Right lobe of liver (tissue), 4 donors: ENCODE results near the gene IDS.
"Not testable (repeated sequence)": the region's sequence is repeated elsewhere in the genome, so short reads cannot be mapped to it uniquely, and the experiment has no call there.

Source experiments
- POLR2A ChIP-seq: fragments of 450-650 bp; IDR thresholded peaks from one replicate; pipeline ENCODE4 v1.6.1; 2017; ENCODE audit warnings: antibody characterized with exemption, mild to moderate bottlenecking
- TF ChIP-seq, protein P1 (sequence below), 4 donors: fragments of 200-600 bp in 3 of 4; fragments of 450-650 bp in 1 of 4; IDR thresholded peaks; one replicate each; pipeline versions ENCODE4 v1.5.1 to v1.8.0; 2016 to 2022; ENCODE audit warnings: antibody characterized with exemption in 4 of 4, mild to moderate bottlenecking in 2 of 4
- donor health status: DM: no; HTN: no; CAD: no.
- donor health status: DM: no; HTN: no; CAD: no.
- donor health status: DM: no; HTN: yes; CAD: no.

DNA sequence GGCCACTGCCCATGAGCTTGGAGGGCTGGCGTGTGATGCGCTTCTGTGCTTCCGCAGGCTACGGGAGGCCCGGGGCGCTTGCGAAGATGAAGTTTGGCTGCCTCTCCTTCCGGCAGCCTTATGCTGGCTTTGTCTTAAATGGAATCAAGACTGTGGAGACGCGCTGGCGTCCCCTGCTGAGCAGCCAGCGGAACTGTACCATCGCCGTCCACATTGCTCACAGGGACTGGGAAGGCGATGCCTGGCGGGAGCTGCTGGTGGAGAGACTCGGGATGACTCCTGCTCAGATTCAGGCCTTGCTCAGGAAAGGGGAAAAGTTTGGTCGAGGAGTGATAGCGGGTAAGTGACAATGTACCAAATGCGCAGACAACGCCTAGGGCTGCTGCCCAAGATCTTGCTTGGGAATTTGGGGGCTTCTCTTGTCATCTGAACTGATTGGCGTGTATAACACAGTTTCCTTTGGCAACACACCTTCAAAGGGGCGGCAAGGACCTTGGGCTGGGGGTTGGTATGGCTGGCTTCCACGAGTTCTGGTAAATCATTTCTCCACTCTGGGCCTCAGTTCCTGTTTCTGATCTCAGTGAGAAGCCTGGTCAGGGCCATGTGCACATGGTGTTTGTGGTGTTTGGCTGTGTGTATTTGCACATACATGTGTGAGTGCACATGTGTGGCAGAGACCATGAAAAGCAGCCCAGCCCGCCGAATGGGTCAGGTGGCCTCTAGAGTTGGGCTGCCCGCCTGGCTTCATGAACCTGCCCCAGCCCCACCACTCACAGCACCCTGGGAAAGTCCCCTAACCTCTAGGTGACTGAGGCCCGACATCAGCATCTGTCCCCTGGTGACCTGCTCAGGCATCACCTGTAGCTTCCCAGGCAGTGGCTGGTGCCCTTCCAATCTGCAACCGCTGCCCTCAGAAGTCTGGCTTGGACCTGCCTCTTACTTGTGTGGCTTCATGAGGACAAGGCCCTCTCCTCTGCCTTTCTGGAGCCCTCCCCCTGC, 40.7 kb upstream of the IDS start:
- TF ChIP-seq, protein P1, sequence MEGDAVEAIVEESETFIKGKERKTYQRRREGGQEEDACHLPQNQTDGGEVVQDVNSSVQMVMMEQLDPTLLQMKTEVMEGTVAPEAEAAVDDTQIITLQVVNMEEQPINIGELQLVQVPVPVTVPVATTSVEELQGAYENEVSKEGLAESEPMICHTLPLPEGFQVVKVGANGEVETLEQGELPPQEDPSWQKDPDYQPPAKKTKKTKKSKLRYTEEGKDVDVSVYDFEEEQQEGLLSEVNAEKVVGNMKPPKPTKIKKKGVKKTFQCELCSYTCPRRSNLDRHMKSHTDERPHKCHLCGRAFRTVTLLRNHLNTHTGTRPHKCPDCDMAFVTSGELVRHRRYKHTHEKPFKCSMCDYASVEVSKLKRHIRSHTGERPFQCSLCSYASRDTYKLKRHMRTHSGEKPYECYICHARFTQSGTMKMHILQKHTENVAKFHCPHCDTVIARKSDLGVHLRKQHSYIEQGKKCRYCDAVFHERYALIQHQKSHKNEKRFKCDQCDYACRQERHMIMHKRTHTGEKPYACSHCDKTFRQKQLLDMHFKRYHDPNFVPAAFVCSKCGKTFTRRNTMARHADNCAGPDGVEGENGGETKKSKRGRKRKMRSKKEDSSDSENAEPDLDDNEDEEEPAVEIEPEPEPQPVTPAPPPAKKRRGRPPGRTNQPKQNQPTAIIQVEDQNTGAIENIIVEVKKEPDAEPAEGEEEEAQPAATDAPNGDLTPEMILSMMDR (IDR thresholded peaks at IDR 0.05) = not testable (repeated sequence)
- TF ChIP-seq POLR2A = not testable (repeated sequence)
